Central memory CD8-positive, alpha-beta T cell (primary cell): ENCODE results near the gene IPO4.
A peak's percentile ranks its signal among the peaks of the same experiment; 100 is the strongest.

Experiments used
- ATAC-seq: fragments of 150-1000 bp; cut with Tn5 transposase; replicated peaks from 2 replicates; pipeline ENCODE4 v1.10.0; 2022; ENCODE audit warnings: mild to moderate bottlenecking, moderate FRiP score, moderate number of reproducible peaks; ENCODE audit not compliant: poor library complexity, severe bottlenecking; ENCODE audit errors: extremely low read depth
- DNase-seq, 2 donors: peaks; one replicate each; pipeline ENCODE4 v3.0.0; 2021; ENCODE audit warnings: low spot score in 2 of 2
- H3K27ac Mint-ChIP-seq: one replicate; pipeline ENCODE4 v1.8.0; 2022; ENCODE audit warnings: low read depth, mild to moderate bottlenecking, moderate library complexity, mixed read lengths
- H3K27me3 Mint-ChIP-seq: one replicate; pipeline ENCODE4 v1.8.0; 2022; ENCODE audit warnings: mixed read lengths
- H3K36me3 Mint-ChIP-seq: one replicate; pipeline ENCODE4 v1.8.0; 2022; ENCODE audit warnings: mild to moderate bottlenecking, moderate library complexity, mixed read lengths; ENCODE audit not compliant: insufficient read depth
- H3K4me1 Mint-ChIP-seq: one replicate; pipeline ENCODE4 v1.8.0; 2022; ENCODE audit warnings: mixed read lengths
- H3K4me3 Mint-ChIP-seq: one replicate; pipeline ENCODE4 v1.8.0; 2022; ENCODE audit warnings: mild to moderate bottlenecking, moderate library complexity, mixed read lengths
- H3K9me3 Mint-ChIP-seq: one replicate; pipeline ENCODE4 v1.8.0; 2022; ENCODE audit warnings: mixed read lengths

The IPO4 gene

GRCh38 chr14:24156840-24157239, 31.8 kb downstream of the IPO4 start:
- Mint-ChIP-seq H3K9me3 (no peaks in the 10 kb centered on the region), H3K4me1 (peaks cover 20% of the 10 kb centered on the region), H3K36me3 (peaks cover 62% of the 10 kb centered on the region), H3K4me3 (no peak overlapping the region), H3K27ac (no peak overlapping the region), H3K27me3 (no peaks in the 10 kb centered on the region)
- ATAC-seq (no peak), DNase-seq (no peak)

- Mint-ChIP-seq H3K27me3 (no peaks in the 10 kb centered on the region), H3K27ac (no peak overlapping the region), H3K36me3 (peaks cover 53% of the 10 kb centered on the region), H3K4me1 (peaks cover 15% of the 10 kb centered on the region), H3K9me3 (no peaks in the 10 kb centered on the region), H3K4me3 (no peak overlapping the region)
- DNase-seq (no peak), ATAC-seq (no peak)
Measured at GRCh38 chr14:24155100-24155499, 33.5 kb downstream of the IPO4 start.

- H3K27ac Mint-ChIP-seq: no peak overlapping the region
- peaks cover 38% of the 10 kb centered on the region for H3K4me1 Mint-ChIP-seq
- no peak overlapping the region for H3K4me3 Mint-ChIP-seq
- no peaks in the 10 kb centered on the region for H3K9me3 Mint-ChIP-seq
- DNase-seq (no peak), ATAC-seq (no peak)
- peaks cover 49% of the 10 kb centered on the region for H3K36me3 Mint-ChIP-seq
- no peaks in the 10 kb centered on the region for H3K27me3 Mint-ChIP-seq
Measured at GRCh38 chr14:24151404-24152080, 37.1 kb downstream of the IPO4 start.

GRCh38 chr14:24150993-24151392, 37.6 kb downstream of the IPO4 start:
- Mint-ChIP-seq H3K36me3 (peaks cover 48% of the 10 kb centered on the region), H3K4me1 (peaks cover 43% of the 10 kb centered on the region), H3K27ac (no peak overlapping the region), H3K27me3 (no peaks in the 10 kb centered on the region), H3K4me3 (no peak overlapping the region), H3K9me3 (no peaks in the 10 kb centered on the region)
- ATAC-seq (no peak), DNase-seq (no peak)

GRCh38 chr14:24150567-24150966, 38.0 kb downstream of the IPO4 start:
- no peak overlapping the region for H3K4me3 Mint-ChIP-seq
- peaks cover 47% of the 10 kb centered on the region for H3K36me3 Mint-ChIP-seq
- H3K4me1 Mint-ChIP-seq: peaks cover 43% of the 10 kb centered on the region
- no peaks in the 10 kb centered on the region for H3K9me3 Mint-ChIP-seq
- H3K27ac Mint-ChIP-seq: no peak overlapping the region
- DNase-seq (no peak), ATAC-seq (no peak)
- H3K27me3 Mint-ChIP-seq: no peaks in the 10 kb centered on the region

GRCh38 chr14:24150061-24150460, 38.6 kb downstream of the IPO4 start:
- no peaks in the 10 kb centered on the region for H3K27me3 Mint-ChIP-seq
- no peak overlapping the region for H3K27ac Mint-ChIP-seq
- H3K36me3 Mint-ChIP-seq: peaks cover 49% of the 10 kb centered on the region
- no peak overlapping the region for H3K4me3 Mint-ChIP-seq
- peaks cover 46% of the 10 kb centered on the region for H3K4me1 Mint-ChIP-seq
- DNase-seq: no peak
- ATAC-seq: no peak
- no peaks in the 10 kb centered on the region for H3K9me3 Mint-ChIP-seq

GRCh38 chr14:24149302-24149969, 39.2 kb downstream of the IPO4 start:
- ATAC-seq: no peak
- Mint-ChIP-seq H3K9me3 (no peaks in the 10 kb centered on the region), H3K27me3 (no peaks in the 10 kb centered on the region), H3K4me3 (peak overlapping the region; percentile 98), H3K27ac (no peak overlapping the region), H3K36me3 (peaks cover 43% of the 10 kb centered on the region), H3K4me1 (peaks cover 52% of the 10 kb centered on the region)
- DNase-seq: no peak

GRCh38 chr14:24147761-24148428, 40.7 kb downstream of the IPO4 start:
- DNase-seq (no peak), ATAC-seq (no peak)
- Mint-ChIP-seq H3K27me3 (no peaks in the 10 kb centered on the region), H3K9me3 (no peaks in the 10 kb centered on the region), H3K4me1 (peaks cover 62% of the 10 kb centered on the region), H3K36me3 (peaks cover 39% of the 10 kb centered on the region), H3K27ac (peak overlapping the region; percentile 92), H3K4me3 (peak overlapping the region; percentile 98)

- Mint-ChIP-seq H3K4me1 (peaks cover 65% of the 10 kb centered on the region), H3K9me3 (no peaks in the 10 kb centered on the region), H3K4me3 (peak within 1 kb of the TSS; percentile 98), H3K27me3 (no peaks in the 10 kb centered on the region), H3K27ac (peak within 1 kb of the TSS; percentile 92), H3K36me3 (peaks cover 37% of the 10 kb centered on the region)
- DNase-seq (peak; percentile 92 to 94), ATAC-seq (peak; percentile 92)
Measured at GRCh38 chr14:24146978-24147760, 41.4 kb downstream of the IPO4 start, which contains the start of gene RNF31. Gene RNF31 (plus strand): TSS chr14:24147498. CDS start chr14:24147699, 201 bp downstream.

- peaks cover 65% of the 10 kb centered on the region for H3K4me1 Mint-ChIP-seq
- ATAC-seq (peak; percentile 54), DNase-seq (peak; percentile 71 to 75)
- peak within 1 kb of the TSS; percentile 92 for H3K27ac Mint-ChIP-seq
- H3K27me3 Mint-ChIP-seq: no peaks in the 10 kb centered on the region
- H3K4me3 Mint-ChIP-seq: peak within 1 kb of the TSS; percentile 98
- H3K36me3 Mint-ChIP-seq: peaks cover 35% of the 10 kb centered on the region
- no peaks in the 10 kb centered on the region for H3K9me3 Mint-ChIP-seq
Measured at GRCh38 chr14:24146453-24146977, 42.1 kb downstream of the IPO4 start, which contains the start of gene PSME2. Gene PSME2 (minus strand): TSS chr14:24146610. CDS start chr14:24146581, 29 bp downstream.

- no peak for ATAC-seq
- Mint-ChIP-seq H3K4me3 (peak overlapping the region; percentile 98), H3K4me1 (peaks cover 64% of the 10 kb centered on the region), H3K36me3 (peaks cover 33% of the 10 kb centered on the region), H3K9me3 (no peaks in the 10 kb centered on the region), H3K27ac (peak overlapping the region; percentile 92), H3K27me3 (no peaks in the 10 kb centered on the region)
- no peak for DNase-seq
Measured at GRCh38 chr14:24145690-24146452, 42.7 kb downstream of the IPO4 start.
